Naive B cell (primary cell): Measurements from ENCODE around the gene NPIPB8. TPM values are rescaled to one million over a fixed set of nuclear protein-coding genes. Genes with fewer than 3 reads are reported as not detected.
"Not testable (repeated sequence)": the region's sequence is repeated elsewhere in the genome, so short reads cannot be mapped to it uniquely, and the experiment has no call there.

Experiments used
- ATAC-seq, 2 donors: fragments of 150-1000 bp; cut with Tn5 transposase; 2 replicates each; pipeline ENCODE4 v1.10.0; 2021; ENCODE audit warnings: low read depth in 2 of 2, mild to moderate bottlenecking in 2 of 2, moderate library complexity in 2 of 2
- DNase-seq: peaks from one replicate; pipeline ENCODE4 v3.0.0; 2022
- H3K27ac Mint-ChIP-seq, 6 donors: one replicate each; pipeline ENCODE4 v1.8.0; 2020 to 2022; ENCODE audit warnings: mild to moderate bottlenecking in 6 of 6, mixed read lengths in 6 of 6, moderate library complexity in 5 of 6, inconsistent platforms in 2 of 6
- H3K27me3 Mint-ChIP-seq, 3 donors: one replicate each; pipeline ENCODE4 v1.8.0; 2021 to 2022; ENCODE audit warnings: mixed read lengths in 3 of 3, mild to moderate bottlenecking in 1 of 3
- H3K36me3 Mint-ChIP-seq, 2 donors: one replicate each; pipeline ENCODE4 v1.8.0; 2020 to 2022; ENCODE audit warnings: mixed read lengths in 2 of 2, inconsistent platforms in 1 of 2, mild to moderate bottlenecking in 1 of 2
- H3K4me1 Mint-ChIP-seq, 3 donors: one replicate each; pipeline ENCODE4 v1.8.0; 2020 to 2022; ENCODE audit warnings: mixed read lengths in 3 of 3, inconsistent platforms in 1 of 3, mild to moderate bottlenecking in 1 of 3, moderate library complexity in 1 of 3
- H3K4me3 Mint-ChIP-seq, 8 donors: one replicate each; pipeline ENCODE4 v1.8.0; 2020 to 2022; ENCODE audit warnings: mild to moderate bottlenecking in 8 of 8, mixed read lengths in 8 of 8, moderate library complexity in 8 of 8, inconsistent platforms in 2 of 8
- H3K9me3 Mint-ChIP-seq, 7 donors: one replicate each; pipeline ENCODE4 v1.8.0; 2020 to 2022; ENCODE audit warnings: mixed read lengths in 7 of 7, mild to moderate bottlenecking in 5 of 7, inconsistent platforms in 2 of 7, moderate library complexity in 1 of 7
- polyA plus RNA-seq, 6 donors: library from polyadenylated mRNA; unstranded; fragments of 300-500 nt; fragmentation: Illumina TruSeq; gene quantifications; one replicate each; pipeline ENCODE4 v1.2.3, GENCODE V29; 2021; ENCODE audit warnings: low read depth in 6 of 6

Gene NPIPB8
- polyA plus RNA-seq, 6 donors from 2014 or later: not detected

GRCh38 chr16:28609631-28610594 is 28.0 kb upstream of the NPIPB8 start, which contains the start of gene SULT1A1:
Gene SULT1A1, minus strand, starts transcription at chr16:28610044. Its CDS starts 1,189 bp downstream, at chr16:28608855.
- no peak for ATAC-seq
- no peaks in the 10 kb centered on the region for H3K36me3 Mint-ChIP-seq
- H3K4me1 Mint-ChIP-seq: peaks cover 0 to 5% (median 4%) of the 10 kb centered on the region in 3 donors
- DNase-seq: no peak
- peak within 1 kb of the TSS in 1 of 8 donors; percentile 47 for H3K4me3 Mint-ChIP-seq
- no peaks in the 10 kb centered on the region for H3K27me3 Mint-ChIP-seq
- H3K27ac Mint-ChIP-seq: peak within 1 kb of the TSS in 3 of 6 donors; percentile 21 to 73 (median 54)
- no peaks in the 10 kb centered on the region for H3K9me3 Mint-ChIP-seq

DNA sequence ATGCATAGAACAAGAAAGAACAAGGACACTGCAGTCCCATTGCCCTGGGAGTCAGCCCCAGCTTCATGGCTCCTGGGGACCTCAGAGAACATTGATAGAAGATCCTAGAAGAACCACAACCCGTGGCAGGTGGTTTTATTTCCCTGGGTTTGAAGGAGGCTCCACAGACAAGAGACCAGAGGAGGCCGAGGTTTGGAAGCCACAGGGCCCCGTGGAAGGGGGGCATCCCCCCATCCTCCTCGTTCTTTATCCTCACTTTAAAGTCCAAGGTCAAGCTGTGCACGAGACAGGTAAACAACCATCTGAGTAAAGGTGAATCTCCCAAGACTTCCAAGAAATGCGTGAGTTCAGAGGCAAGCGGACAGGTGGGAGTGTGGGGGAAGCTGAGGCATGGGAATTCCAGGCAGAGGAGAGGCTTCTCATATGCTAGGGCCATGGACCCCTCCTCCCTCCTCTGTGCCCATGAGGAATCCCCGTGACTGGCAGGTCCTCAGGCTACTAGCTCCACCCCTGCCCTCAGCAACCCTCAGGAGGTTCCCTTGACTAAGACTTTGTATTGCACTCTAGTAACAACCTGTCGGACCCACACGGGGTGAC is 27.2 kb upstream of the NPIPB8 start:
- H3K27ac Mint-ChIP-seq: peak overlapping the region in 1 of 6 donors; percentile 73
- DNase-seq (no peak), ATAC-seq (no peak)
- no peak overlapping the region for H3K4me3 Mint-ChIP-seq
- no peaks in the 10 kb centered on the region for H3K27me3 Mint-ChIP-seq
- no peaks in the 10 kb centered on the region for H3K36me3 Mint-ChIP-seq
- H3K9me3 Mint-ChIP-seq: no peaks in the 10 kb centered on the region
- H3K4me1 Mint-ChIP-seq: peaks cover 0 to 5% (median 4%) of the 10 kb centered on the region in 3 donors

DNA sequence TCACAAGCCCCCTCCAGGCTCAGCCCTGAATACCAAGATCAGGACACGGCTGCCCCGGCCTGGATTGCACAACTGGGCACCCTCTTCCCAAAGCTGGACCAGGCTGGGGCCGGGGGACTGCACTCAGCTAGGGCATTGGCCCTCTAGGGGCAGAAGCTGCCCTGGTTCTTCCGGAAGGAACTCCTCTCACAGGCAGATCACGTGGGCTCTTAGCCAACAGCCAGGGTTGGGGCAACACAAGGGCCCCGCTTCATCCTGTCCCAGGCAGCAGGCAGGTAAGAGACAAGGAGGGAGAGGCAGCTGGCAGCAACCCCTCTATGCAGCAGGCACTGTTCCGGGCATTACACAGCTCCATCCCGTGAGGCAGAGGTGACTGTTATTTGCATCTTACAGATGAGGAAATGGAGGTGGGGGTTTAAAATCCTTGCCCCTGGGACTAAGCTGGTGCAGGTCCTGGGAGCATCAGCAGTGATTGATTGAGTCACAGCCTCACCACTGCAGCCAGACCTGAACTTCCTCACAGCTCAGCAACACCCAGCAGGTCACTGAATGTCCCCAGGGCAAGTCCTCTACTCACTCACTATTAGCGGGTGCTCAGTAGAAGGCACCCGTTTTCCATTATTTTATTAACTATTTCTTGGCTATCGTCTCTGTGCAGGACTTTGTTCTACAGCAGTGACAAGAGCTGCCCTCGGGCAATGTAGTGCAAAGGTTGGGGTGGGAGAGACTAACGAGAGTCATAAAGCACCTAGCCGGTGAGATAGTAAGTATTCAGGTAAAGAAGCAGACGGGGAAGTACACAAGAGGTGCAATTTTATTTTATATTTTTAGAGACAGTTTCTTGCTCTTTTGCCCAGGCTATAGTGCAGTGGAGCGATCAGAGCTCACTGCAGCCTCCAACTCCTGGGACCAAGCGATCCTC is 25.2 kb upstream of the NPIPB8 start:
- H3K4me1 Mint-ChIP-seq, H3K27me3 Mint-ChIP-seq, DNase-seq, H3K27ac Mint-ChIP-seq, H3K36me3 Mint-ChIP-seq, H3K4me3 Mint-ChIP-seq, H3K9me3 Mint-ChIP-seq: not testable (repeated sequence)
- ATAC-seq: peak; percentile 82 to 89

- not testable (repeated sequence) for DNase-seq, H3K4me1 Mint-ChIP-seq, H3K9me3 Mint-ChIP-seq, H3K27ac Mint-ChIP-seq, H3K4me3 Mint-ChIP-seq, H3K36me3 Mint-ChIP-seq, H3K27me3 Mint-ChIP-seq
- ATAC-seq: peak in 1 of 2 donors; percentile 18
These were observed 24.0 kb upstream of the NPIPB8 start for GRCh38 chr16:28613912-28614311.

DNA sequence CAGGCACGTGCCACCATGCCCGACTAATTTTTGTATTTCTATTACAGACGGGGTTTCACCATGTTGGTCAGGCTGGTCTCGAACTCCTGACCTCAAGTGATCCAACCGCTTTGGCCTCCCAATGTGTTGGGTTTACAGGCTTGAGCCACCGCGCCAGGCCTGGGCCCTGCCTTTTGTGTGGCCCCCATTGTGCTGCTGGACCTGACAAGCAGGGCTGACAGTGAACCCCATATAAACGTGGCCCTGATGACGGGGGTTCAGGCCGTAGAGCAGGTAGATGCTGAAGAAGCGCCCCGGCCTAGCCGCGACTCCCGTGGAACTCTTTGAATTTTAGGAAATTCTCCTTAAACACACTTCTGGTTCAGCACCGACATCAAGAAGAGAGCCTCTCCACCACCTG is 23.3 kb upstream of the NPIPB8 start:
- not testable (repeated sequence) for ATAC-seq, H3K27ac Mint-ChIP-seq, H3K9me3 Mint-ChIP-seq, DNase-seq, H3K4me3 Mint-ChIP-seq, H3K4me1 Mint-ChIP-seq, H3K36me3 Mint-ChIP-seq, H3K27me3 Mint-ChIP-seq

GRCh38 chr16:28615486-28616223 is 22.2 kb upstream of the NPIPB8 start:
- not testable (repeated sequence) for H3K4me3 Mint-ChIP-seq, H3K27ac Mint-ChIP-seq, ATAC-seq, DNase-seq, H3K9me3 Mint-ChIP-seq, H3K27me3 Mint-ChIP-seq, H3K36me3 Mint-ChIP-seq, H3K4me1 Mint-ChIP-seq

- not testable (repeated sequence) for H3K4me1 Mint-ChIP-seq, H3K27ac Mint-ChIP-seq, H3K27me3 Mint-ChIP-seq, H3K36me3 Mint-ChIP-seq, H3K9me3 Mint-ChIP-seq, ATAC-seq, H3K4me3 Mint-ChIP-seq, DNase-seq
These were observed 21.7 kb upstream of the NPIPB8 start for GRCh38 chr16:28616224-28616577.

- DNase-seq (no peak), ATAC-seq (no peak)
- Mint-ChIP-seq H3K36me3 (no peaks in the 10 kb centered on the region), H3K9me3 (no peaks in the 10 kb centered on the region), H3K4me1 (peaks cover 0 to 8% (median 0%) of the 10 kb centered on the region in 3 donors), H3K27me3 (no peaks in the 10 kb centered on the region), H3K27ac (no peak overlapping the region), H3K4me3 (no peak overlapping the region)
These were observed 21.2 kb upstream of the NPIPB8 start for GRCh38 chr16:28616636-28617035.

GRCh38 chr16:28617874-28618273 is 20.0 kb upstream of the NPIPB8 start:
- Mint-ChIP-seq H3K27me3 (no peaks in the 10 kb centered on the region), H3K27ac (peak overlapping the region in 1 of 6 donors; percentile 87), H3K4me3 (no peak overlapping the region), H3K9me3 (no peaks in the 10 kb centered on the region), H3K36me3 (no peaks in the 10 kb centered on the region), H3K4me1 (peaks cover 0 to 8% (median 3%) of the 10 kb centered on the region in 3 donors)
- no peak for DNase-seq
- ATAC-seq: no peak

GRCh38 chr16:28620316-28620715 is 17.5 kb upstream of the NPIPB8 start:
- not testable (repeated sequence) for H3K27me3 Mint-ChIP-seq

GRCh38 chr16:28621481-28622155 is 16.2 kb upstream of the NPIPB8 start:
- no peaks in the 10 kb centered on the region for H3K36me3 Mint-ChIP-seq
- H3K27me3 Mint-ChIP-seq: peaks cover 0 to 6% (median 0%) of the 10 kb centered on the region in 3 donors
- H3K27ac Mint-ChIP-seq: no peak overlapping the region
- DNase-seq: no peak
- peaks cover 0 to 1% (median 0%) of the 10 kb centered on the region in 7 donors for H3K9me3 Mint-ChIP-seq
- no peak for ATAC-seq
- peak overlapping the region in 6 of 8 donors; percentile 49 to 87 (median 68) for H3K4me3 Mint-ChIP-seq
- peaks cover 0 to 16% (median 6%) of the 10 kb centered on the region in 3 donors for H3K4me1 Mint-ChIP-seq

More at GRCh38 chr16:28620316-28620715, 17.5 kb upstream of the NPIPB8 start:
- not testable (repeated sequence) for ATAC-seq, H3K4me3 Mint-ChIP-seq, H3K36me3 Mint-ChIP-seq, DNase-seq, H3K9me3 Mint-ChIP-seq, H3K27ac Mint-ChIP-seq
- H3K4me1 Mint-ChIP-seq: peaks cover 0 to 16% (median 6%) of the 10 kb centered on the region in 3 donors

- H3K9me3 Mint-ChIP-seq, H3K27ac Mint-ChIP-seq, H3K27me3 Mint-ChIP-seq, ATAC-seq, H3K36me3 Mint-ChIP-seq, DNase-seq: not testable (repeated sequence)
- Mint-ChIP-seq H3K4me1 (peaks cover 0 to 13% (median 6%) of the 10 kb centered on the region in 3 donors), H3K4me3 (peak overlapping the region; percentile 58 to 90 (median 74))
These were observed 15.2 kb upstream of the NPIPB8 start for GRCh38 chr16:28622532-28623171.
